LHCN-M2 (cell line): ENCODE data around the gene ABR. TPM values are rescaled to one million over a fixed set of nuclear protein-coding genes. Genes with fewer than 3 reads are reported as not detected.
"Not testable (repeated sequence)": the region's sequence is repeated elsewhere in the genome, so short reads cannot be mapped to it uniquely, and the experiment has no call there.

Experiments
- DNase-seq: peaks from one replicate; pipeline ENCODE4 v3.0.0-alpha.2; 2012; ENCODE audit warnings: low read depth
- total RNA-seq: library from RNA; depleted of rRNA; stranded (reverse); fragments of >200 nt; gene quantifications from 2 replicates; pipeline ENCODE4 v1.2.3, GENCODE V29; 2014

ABR gene
- total RNA-seq, 1 experiment from 2014 or later: 79.6 TPM

GRCh38 chr17:1073963-1074625 lies 105.7 kb downstream of the ABR start:
- not testable (repeated sequence) for DNase-seq

GRCh38 chr17:1073241-1073962 lies 106.4 kb downstream of the ABR start:
- peak; percentile 38 for DNase-seq

GRCh38 chr17:1072551-1072961 lies 107.2 kb downstream of the ABR start:
- DNase-seq: no peak

GRCh38 chr17:1071103-1071825 lies 108.5 kb downstream of the ABR start:
- no peak for DNase-seq

GRCh38 chr17:1070411-1070810 lies 109.4 kb downstream of the ABR start:
- DNase-seq: no peak

GRCh38 chr17:1069847-1070246 lies 109.9 kb downstream of the ABR start:
- DNase-seq: no peak

GRCh38 chr17:1068356-1068755 lies 111.4 kb downstream of the ABR start:
- DNase-seq: no peak

GRCh38 chr17:1067282-1067956 lies 112.4 kb downstream of the ABR start:
- DNase-seq: no peak

- DNase-seq: not testable (repeated sequence)
Measured at GRCh38 chr17:1065416-1065815, 114.4 kb downstream of the ABR start.

GRCh38 chr17:1060991-1061390 lies 118.8 kb downstream of the ABR start:
- peak; percentile 100 for DNase-seq

GRCh38 chr17:1059131-1059795 lies 120.5 kb downstream of the ABR start:
- DNase-seq: no peak

GRCh38 chr17:1058423-1059130 lies 121.2 kb downstream of the ABR start:
- DNase-seq: peak; percentile 60

GRCh38 chr17:1056761-1057160 lies 123.0 kb downstream of the ABR start:
- no peak for DNase-seq

- DNase-seq: peak; percentile 48
Measured at GRCh38 chr17:1055751-1056645, 123.8 kb downstream of the ABR start.

- no peak for DNase-seq
Measured at GRCh38 chr17:1055231-1055630, 124.5 kb downstream of the ABR start.

- DNase-seq: no peak
Measured at GRCh38 chr17:1054656-1055055, 125.1 kb downstream of the ABR start.

- DNase-seq: no peak
Measured at GRCh38 chr17:1053661-1054360, 126.0 kb downstream of the ABR start.

GRCh38 chr17:1050996-1051925 lies 128.5 kb downstream of the ABR start:
- DNase-seq: no peak
